Left ventricle myocardium inferior (tissue), 1 donor: ENCODE measurements around the gene OPN3. TPM values are rescaled to one million over a fixed set of nuclear protein-coding genes. Genes with fewer than 3 reads are reported as not detected.

Experiments
- DNase-seq: peaks from one replicate; pipeline ENCODE4 v3.0.0-alpha.2; 2020
- H3K27ac ChIP-seq: fragments of 200-600 bp; replicated peaks from 2 replicates; pipeline ENCODE4 v1.8.0; 2021
- H3K27me3 ChIP-seq: fragments of 200-600 bp; 2 replicates; pipeline ENCODE4 v1.8.0; 2021; ENCODE audit warnings: low read depth
- H3K36me3 ChIP-seq: fragments of 200-600 bp; 2 replicates; pipeline ENCODE4 v1.8.0; 2021
- H3K4me1 ChIP-seq: fragments of 200-600 bp; 2 replicates; pipeline ENCODE4 v1.8.0; 2021
- H3K4me3 ChIP-seq: fragments of 200-600 bp; 2 replicates; pipeline ENCODE4 v1.8.0; 2021; ENCODE audit warnings: mild to moderate bottlenecking, moderate library complexity
- H3K9me3 ChIP-seq: fragments of 200-600 bp; replicated peaks from 2 replicates; pipeline ENCODE4 v1.8.0; 2021
- intact Hi-C: fragments of 100-400 bp; cut with micrococcal nuclease; formaldehyde crosslinking; loops from one replicate; pipeline ENCODE4 v1.11.0; 2022
- total RNA-seq: library from RNA; stranded (reverse); fragmentation: NEBNext Ultra II Directional; extraction: Animal tissue kit (Norgen Biotek cat#: 25700); gene quantifications from one replicate; pipeline ENCODE4 v1.2.1, GENCODE V29; 2021
- TF ChIP-seq, protein P1 (sequence below): fragments of 200-600 bp; IDR thresholded peaks from 2 replicates; pipeline ENCODE4 v1.8.0; 2021; ENCODE audit warnings: antibody characterized with exemption, mild to moderate bottlenecking, borderline replicate concordance
- donor health status: DM: no; HTN: yes; CAD: no; lungs with severe emphysema.

Gene OPN3
- total RNA-seq, 1 donor from 2014 or later, result 6.1 TPM

GRCh38 chr1:241550318-241550717 lies 89.9 kb downstream of the OPN3 start:
- intact Hi-C loops, result no loop called here
- Histone ChIP-seq H3K27ac (no peak overlapping the region), H3K9me3 (no peaks in the 10 kb centered on the region), H3K4me3 (no peak overlapping the region), H3K36me3 (no peaks in the 10 kb centered on the region), H3K27me3 (peaks cover 13% of the 10 kb centered on the region), H3K4me1 (no peaks in the 10 kb centered on the region)
- TF ChIP-seq, protein P1, sequence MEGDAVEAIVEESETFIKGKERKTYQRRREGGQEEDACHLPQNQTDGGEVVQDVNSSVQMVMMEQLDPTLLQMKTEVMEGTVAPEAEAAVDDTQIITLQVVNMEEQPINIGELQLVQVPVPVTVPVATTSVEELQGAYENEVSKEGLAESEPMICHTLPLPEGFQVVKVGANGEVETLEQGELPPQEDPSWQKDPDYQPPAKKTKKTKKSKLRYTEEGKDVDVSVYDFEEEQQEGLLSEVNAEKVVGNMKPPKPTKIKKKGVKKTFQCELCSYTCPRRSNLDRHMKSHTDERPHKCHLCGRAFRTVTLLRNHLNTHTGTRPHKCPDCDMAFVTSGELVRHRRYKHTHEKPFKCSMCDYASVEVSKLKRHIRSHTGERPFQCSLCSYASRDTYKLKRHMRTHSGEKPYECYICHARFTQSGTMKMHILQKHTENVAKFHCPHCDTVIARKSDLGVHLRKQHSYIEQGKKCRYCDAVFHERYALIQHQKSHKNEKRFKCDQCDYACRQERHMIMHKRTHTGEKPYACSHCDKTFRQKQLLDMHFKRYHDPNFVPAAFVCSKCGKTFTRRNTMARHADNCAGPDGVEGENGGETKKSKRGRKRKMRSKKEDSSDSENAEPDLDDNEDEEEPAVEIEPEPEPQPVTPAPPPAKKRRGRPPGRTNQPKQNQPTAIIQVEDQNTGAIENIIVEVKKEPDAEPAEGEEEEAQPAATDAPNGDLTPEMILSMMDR, result no peak
- no peak for DNase-seq

DNA sequence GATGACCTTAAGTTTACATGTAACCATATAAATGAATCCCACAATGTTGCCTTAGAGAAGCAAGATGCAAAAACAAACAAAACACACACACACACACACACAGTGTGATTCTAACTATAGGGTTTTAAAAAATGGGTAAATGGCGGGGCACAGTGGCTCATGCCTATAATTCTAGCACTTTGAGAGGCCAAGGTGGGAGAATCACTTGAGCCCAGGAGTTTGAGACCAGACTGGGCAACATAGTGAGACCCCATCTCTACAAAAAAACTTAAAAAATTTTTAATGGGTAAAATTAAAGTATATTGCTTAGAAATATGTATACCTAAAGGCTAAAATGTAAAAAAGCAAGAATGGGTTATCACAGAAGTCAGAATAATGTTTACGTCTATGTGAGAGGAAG lies 92.2 kb downstream of the OPN3 start:
- Histone ChIP-seq H3K27ac (no peak overlapping the region), H3K4me3 (no peak overlapping the region), H3K27me3 (peaks cover 13% of the 10 kb centered on the region), H3K9me3 (no peaks in the 10 kb centered on the region), H3K4me1 (no peaks in the 10 kb centered on the region), H3K36me3 (no peaks in the 10 kb centered on the region)
- TF ChIP-seq, protein P1, result no peak
- no peak for DNase-seq
- intact Hi-C loops, result no loop called here

Other genes starting within 250 kb of the OPN3 start
- gene FH, start 120.6 kb downstream of the OPN3 start, total RNA-seq, result 224 TPM
- gene KMO, start 108.0 kb downstream of the OPN3 start, total RNA-seq, result not detected
- gene CHML, start within 50 bp of the OPN3 start, total RNA-seq, result 8.2 TPM
- not detected for gene WDR64, start 11.9 kb upstream of the OPN3 start, total RNA-seq
- gene EXO1, start 207.8 kb upstream of the OPN3 start, total RNA-seq, result 0.44 TPM